T-helper 2 cell treated with Interferon-gamma antibody and Interleukin-4, amounts not matched to agents 5 μg/mL and 100 μg/mL, for 36 hours (primary cell): ENCODE results near the gene CHMP6.

Experiments
- DNase-seq: peaks from one replicate; pipeline ENCODE4 v3.0.0; 2021; ENCODE audit warnings: low spot score
- H3K27ac Mint-ChIP-seq: one replicate; pipeline ENCODE4 v1.8.0; 2021; ENCODE audit warnings: mild to moderate bottlenecking, mixed read lengths
- H3K27me3 Mint-ChIP-seq: one replicate; pipeline ENCODE4 v1.8.0; 2021; ENCODE audit warnings: low read depth, mixed read lengths
- H3K36me3 Mint-ChIP-seq: one replicate; pipeline ENCODE4 v1.8.0; 2021; ENCODE audit warnings: low read depth, mixed read lengths
- H3K4me1 Mint-ChIP-seq: one replicate; pipeline ENCODE4 v1.8.0; 2021; ENCODE audit warnings: low read depth, mixed read lengths
- H3K4me3 Mint-ChIP-seq: one replicate; pipeline ENCODE4 v1.8.0; 2022; ENCODE audit warnings: mild to moderate bottlenecking, moderate library complexity, mixed read lengths
- H3K9me3 Mint-ChIP-seq: one replicate; pipeline ENCODE4 v1.8.0; 2021; ENCODE audit warnings: mixed read lengths

The CHMP6 gene

GRCh38 chr17:81036197-81036941, 44.7 kb downstream of the CHMP6 start:
- Mint-ChIP-seq H3K9me3 (no peaks in the 10 kb centered on the region), H3K27me3 (peaks cover 42% of the 10 kb centered on the region), H3K4me3 (peak overlapping the region; percentile 74), H3K4me1 (peaks cover 12% of the 10 kb centered on the region), H3K36me3 (no peaks in the 10 kb centered on the region), H3K27ac (no peak overlapping the region)
- no peak for DNase-seq

GRCh38 chr17:81037026-81037797, 45.6 kb downstream of the CHMP6 start:
- Mint-ChIP-seq H3K4me1 (peaks cover 12% of the 10 kb centered on the region), H3K27ac (no peak overlapping the region), H3K36me3 (no peaks in the 10 kb centered on the region), H3K9me3 (no peaks in the 10 kb centered on the region), H3K27me3 (peaks cover 42% of the 10 kb centered on the region), H3K4me3 (peak overlapping the region; percentile 74)
- DNase-seq, result no peak

- no peak for DNase-seq
- peaks cover 12% of the 10 kb centered on the region for H3K4me1 Mint-ChIP-seq
- peaks cover 36% of the 10 kb centered on the region for H3K27me3 Mint-ChIP-seq
- no peaks in the 10 kb centered on the region for H3K36me3 Mint-ChIP-seq
- H3K9me3 Mint-ChIP-seq, result no peaks in the 10 kb centered on the region
- H3K4me3 Mint-ChIP-seq, result no peak overlapping the region
- no peak overlapping the region for H3K27ac Mint-ChIP-seq
These were observed 46.4 kb downstream of the CHMP6 start for GRCh38 chr17:81037798-81038733.

- Mint-ChIP-seq H3K27me3 (peaks cover 26% of the 10 kb centered on the region), H3K4me1 (peaks cover 8% of the 10 kb centered on the region), H3K4me3 (no peak overlapping the region), H3K36me3 (no peaks in the 10 kb centered on the region), H3K27ac (no peak overlapping the region), H3K9me3 (no peaks in the 10 kb centered on the region)
- no peak for DNase-seq
These were observed 47.5 kb downstream of the CHMP6 start for GRCh38 chr17:81039096-81039495.

- peaks cover 6% of the 10 kb centered on the region for H3K4me1 Mint-ChIP-seq
- H3K36me3 Mint-ChIP-seq, result no peaks in the 10 kb centered on the region
- H3K4me3 Mint-ChIP-seq, result no peak overlapping the region
These were observed 48.5 kb downstream of the CHMP6 start for GRCh38 chr17:81039854-81040758.

GRCh38 chr17:81040791-81041337, 49.2 kb downstream of the CHMP6 start:
- no peaks in the 10 kb centered on the region for H3K36me3 Mint-ChIP-seq
- H3K4me3 Mint-ChIP-seq, result no peak overlapping the region
- peaks cover 3% of the 10 kb centered on the region for H3K4me1 Mint-ChIP-seq
- no peak for DNase-seq
- H3K9me3 Mint-ChIP-seq, result no peaks in the 10 kb centered on the region
- peaks cover 21% of the 10 kb centered on the region for H3K27me3 Mint-ChIP-seq
- no peak overlapping the region for H3K27ac Mint-ChIP-seq

More at GRCh38 chr17:81039854-81040758, 48.5 kb downstream of the CHMP6 start:
- DNase-seq, result no peak
- Mint-ChIP-seq H3K9me3 (no peaks in the 10 kb centered on the region), H3K27me3 (peaks cover 24% of the 10 kb centered on the region), H3K27ac (no peak overlapping the region)

GRCh38 chr17:81042606-81043005, 51.0 kb downstream of the CHMP6 start:
- DNase-seq, result no peak
- Mint-ChIP-seq H3K4me1 (no peaks in the 10 kb centered on the region), H3K9me3 (no peaks in the 10 kb centered on the region), H3K27me3 (peaks cover 5% of the 10 kb centered on the region), H3K27ac (no peak overlapping the region), H3K4me3 (no peak overlapping the region), H3K36me3 (no peaks in the 10 kb centered on the region)

- H3K4me3 Mint-ChIP-seq, result no peak overlapping the region
These were observed 51.7 kb downstream of the CHMP6 start for GRCh38 chr17:81043319-81043724.

GRCh38 chr17:81043725-81044427, 52.2 kb downstream of the CHMP6 start:
- no peaks in the 10 kb centered on the region for H3K36me3 Mint-ChIP-seq
- DNase-seq, result no peak
- H3K9me3 Mint-ChIP-seq, result no peaks in the 10 kb centered on the region
- no peak overlapping the region for H3K27ac Mint-ChIP-seq
- no peaks in the 10 kb centered on the region for H3K4me1 Mint-ChIP-seq
- no peak overlapping the region for H3K4me3 Mint-ChIP-seq
- H3K27me3 Mint-ChIP-seq, result no peaks in the 10 kb centered on the region

More at GRCh38 chr17:81043319-81043724, 51.7 kb downstream of the CHMP6 start:
- DNase-seq, result no peak
- Mint-ChIP-seq H3K36me3 (no peaks in the 10 kb centered on the region), H3K9me3 (no peaks in the 10 kb centered on the region), H3K4me1 (no peaks in the 10 kb centered on the region), H3K27me3 (no peaks in the 10 kb centered on the region), H3K27ac (no peak overlapping the region)

GRCh38 chr17:81044428-81044763, 52.8 kb downstream of the CHMP6 start:
- no peak overlapping the region for H3K27ac Mint-ChIP-seq
- H3K27me3 Mint-ChIP-seq, result no peaks in the 10 kb centered on the region
- H3K36me3 Mint-ChIP-seq, result no peaks in the 10 kb centered on the region
- no peaks in the 10 kb centered on the region for H3K9me3 Mint-ChIP-seq
- H3K4me1 Mint-ChIP-seq, result peaks cover 2% of the 10 kb centered on the region
- DNase-seq, result no peak
- H3K4me3 Mint-ChIP-seq, result no peak overlapping the region

GRCh38 chr17:81044764-81045589, 53.3 kb downstream of the CHMP6 start:
- Mint-ChIP-seq H3K27me3 (no peaks in the 10 kb centered on the region), H3K27ac (no peak overlapping the region)
- no peak for DNase-seq

GRCh38 chr17:81045590-81046095, 54.0 kb downstream of the CHMP6 start:
- no peaks in the 10 kb centered on the region for H3K9me3 Mint-ChIP-seq
- no peak overlapping the region for H3K4me3 Mint-ChIP-seq
- peaks cover 5% of the 10 kb centered on the region for H3K4me1 Mint-ChIP-seq
- no peaks in the 10 kb centered on the region for H3K27me3 Mint-ChIP-seq
- no peaks in the 10 kb centered on the region for H3K36me3 Mint-ChIP-seq
- no peak for DNase-seq
- no peak overlapping the region for H3K27ac Mint-ChIP-seq

More at GRCh38 chr17:81044764-81045589, 53.3 kb downstream of the CHMP6 start:
- Mint-ChIP-seq H3K4me3 (no peak overlapping the region), H3K4me1 (peaks cover 5% of the 10 kb centered on the region), H3K9me3 (no peaks in the 10 kb centered on the region), H3K36me3 (no peaks in the 10 kb centered on the region)
